CD14-positive monocyte (primary cell): Measurements from ENCODE around the gene FAM240A. TPM values are rescaled to one million over a fixed set of nuclear protein-coding genes. Genes with fewer than 3 reads are reported as not detected.

Source experiments
- DNase-seq, 3 donors: peaks; one replicate each; pipeline ENCODE4 v3.0.0-alpha.2; 2011 to 2022
- H2AFZ ChIP-seq: 2 replicates; pipeline ENCODE4 v1.6.0; 2012; ENCODE audit warnings: mild to moderate bottlenecking, low read depth, low read length, inconsistent platforms; ENCODE audit not compliant: insufficient read depth, poor library complexity, severe bottlenecking
- H3K27ac ChIP-seq, 2 donors: 1 replicate in 1 of 2; 2 replicates in 1 of 2; pipeline ENCODE4 v1.5.1; 2012 to 2013; ENCODE audit warnings: low read length in 2 of 2, control low read depth in 1 of 2, inconsistent platforms in 1 of 2, low read depth in 1 of 2, mild to moderate bottlenecking in 1 of 2
- H3K27me3 ChIP-seq, 2 donors: one replicate each; pipeline versions ENCODE4 v1.6.0 to v1.6.1; 2011 to 2013; ENCODE audit warnings: low read length in 2 of 2; ENCODE audit not compliant: control insufficient read depth in 2 of 2, insufficient read depth in 2 of 2
- H3K36me3 ChIP-seq, 2 donors: replicated peaks in 1 of 2; 1 replicate in 1 of 2; 2 replicates in 1 of 2; pipeline versions ENCODE4 v1.5.1 to v1.6.1; 2012 to 2013; ENCODE audit warnings: low read length in 2 of 2, control low read depth in 1 of 2, inconsistent platforms in 1 of 2, mild to moderate bottlenecking in 1 of 2; ENCODE audit not compliant: insufficient read depth in 2 of 2, control insufficient read depth in 1 of 2
- H3K4me1 ChIP-seq, 2 donors: 1 replicate in 1 of 2; 2 replicates in 1 of 2; pipeline versions ENCODE4 v1.5.1 to v1.6.1; 2012 to 2013; ENCODE audit warnings: low read length in 2 of 2, control low read depth in 1 of 2, inconsistent platforms in 1 of 2, mild to moderate bottlenecking in 1 of 2, moderate library complexity in 1 of 2; ENCODE audit not compliant: insufficient read depth in 2 of 2, control insufficient read depth in 1 of 2
- H3K4me2 ChIP-seq: replicated peaks from 2 replicates; pipeline ENCODE3; 2012; ENCODE audit warnings: low read length, moderate library complexity, mild to moderate bottlenecking; ENCODE audit not compliant: poor library complexity, severe bottlenecking; ENCODE audit errors: extremely low read depth
- H3K4me3 ChIP-seq, 3 experiments: fragments of 200-600 bp in 1 of 3; sonication (generic) in 1 of 3; replicated peaks in 1 of 3; 1 replicate in 2 of 3; 2 replicates in 1 of 3; pipeline ENCODE4 v1.5.1; 2011 to 2013; ENCODE audit warnings: low read length in 3 of 3, mild to moderate bottlenecking in 3 of 3, control low read depth in 2 of 3, low read depth in 2 of 3, inconsistent platforms in 1 of 3, moderate library complexity in 1 of 3
- H3K79me2 ChIP-seq: 2 replicates; pipeline ENCODE4 v1.6.0; 2012; ENCODE audit warnings: mild to moderate bottlenecking, control low read depth, inconsistent platforms, low read length, moderate library complexity; ENCODE audit not compliant: insufficient read depth
- H3K9ac ChIP-seq: 2 replicates; pipeline ENCODE4 v1.6.0; 2017; ENCODE audit warnings: low read length, mild to moderate bottlenecking; ENCODE audit not compliant: insufficient read depth, poor library complexity, severe bottlenecking
- H3K9me3 ChIP-seq, 2 donors: replicated peaks in 1 of 2; 1 replicate in 1 of 2; 2 replicates in 1 of 2; pipeline versions ENCODE4 v1.5.1 to v1.6.1; 2012 to 2013; ENCODE audit warnings: low read length in 2 of 2, control low read depth in 1 of 2; ENCODE audit not compliant: control insufficient read depth in 1 of 2, insufficient read depth in 1 of 2
- H4K20me1 ChIP-seq: 2 replicates; pipeline ENCODE4 v1.6.0; 2012; ENCODE audit warnings: mild to moderate bottlenecking, low read length, control low read depth, moderate library complexity; ENCODE audit not compliant: insufficient read depth
- H3K27ac Mint-ChIP-seq, 7 donors: one replicate each; pipeline ENCODE4 v1.8.0; 2020; ENCODE audit warnings: mild to moderate bottlenecking in 7 of 7, mixed read lengths in 7 of 7, moderate library complexity in 6 of 7, inconsistent platforms in 2 of 7
- H3K27me3 Mint-ChIP-seq, 3 donors: one replicate each; pipeline ENCODE4 v1.8.0; 2021 to 2022; ENCODE audit warnings: low read depth in 3 of 3, mild to moderate bottlenecking in 3 of 3, mixed read lengths in 3 of 3, moderate library complexity in 3 of 3, inconsistent platforms in 1 of 3
- H3K36me3 Mint-ChIP-seq, 2 donors: one replicate each; pipeline ENCODE4 v1.8.0; 2020; ENCODE audit warnings: mixed read lengths in 2 of 2, inconsistent platforms in 1 of 2, mild to moderate bottlenecking in 1 of 2
- H3K4me1 Mint-ChIP-seq: one replicate; pipeline ENCODE4 v1.8.0; 2020; ENCODE audit warnings: mild to moderate bottlenecking, mixed read lengths
- H3K4me3 Mint-ChIP-seq, 2 donors: one replicate each; pipeline ENCODE4 v1.8.0; 2020; ENCODE audit warnings: mild to moderate bottlenecking in 2 of 2, mixed read lengths in 2 of 2, moderate library complexity in 1 of 2
- H3K9me3 Mint-ChIP-seq, 7 donors: one replicate each; pipeline ENCODE4 v1.8.0; 2020 to 2022; ENCODE audit warnings: mixed read lengths in 7 of 7, mild to moderate bottlenecking in 6 of 7, moderate library complexity in 6 of 7, inconsistent platforms in 2 of 7
- CTCF ChIP-seq: fragments of 200-600 bp; IDR thresholded peaks from one replicate; pipeline ENCODE4 v1.8.0; 2022; ENCODE audit warnings: antibody characterized with exemption, mild to moderate bottlenecking
- WGBS: methylation state at CpG from one replicate; pipeline ENCODE4 v1.1.5; 2013; ENCODE audit warnings: missing lambda C conversion rate; ENCODE audit not compliant: insufficient coverage; 5-methylcytosine and 5-hydroxymethylcytosine counted together
- intact Hi-C, 2 donors: fragments of 100-400 bp; cut with micrococcal nuclease; formaldehyde crosslinking; loops; one replicate each; pipeline versions ENCODE4 v1.15.0 to v1.15.1; 2023
- polyA minus RNA-seq: library from RNA; depleted of rRNA, polyadenylated mRNA; stranded (reverse); fragments of >200 nt; gene quantifications from 2 replicates; pipeline ENCODE4 v1.2.3, GENCODE V29; 2012
- polyA plus RNA-seq, 3 donors: library from polyadenylated mRNA; depleted of rRNA in 1 of 3; unstranded in 2 of 3; stranded (reverse) in 1 of 3; fragments of 300-500 nt in 2 of 3; fragments of >200 nt in 1 of 3; fragmentation: Illumina TruSeq in 2 of 3; gene quantifications; 1 replicate in 2 of 3; 2 replicates in 1 of 3; pipeline ENCODE4 v1.2.3, GENCODE V29; 2012 to 2021
- total RNA-seq, 12 experiments: library from RNA in 1 of 12; stranded (reverse) in 1 of 12; fragments of 120-200 nt in 1 of 12; gene quantifications; one replicate each; pipeline ENCODE4 v1.2.4 and lab custom pipeline; 2013 to 2026; ENCODE audit warnings: mixed read lengths in 6 of 12, inconsistent platforms in 1 of 12

The FAM240A gene
- total RNA-seq (2013): not detected
- polyA plus RNA-seq (not detected), polyA minus RNA-seq (not detected in 2 replicates), total RNA-seq (lab: John Stamatoyannopoulos, UW) (0 to 0.60 (median 0) reads per million in 11 experiments)

- peaks cover 2 to 8% (median 3%) of the 10 kb centered on the region in 3 donors for H3K27me3 Mint-ChIP-seq
- H3K9me3 Mint-ChIP-seq: no peaks in the 10 kb centered on the region
- H3K4me3 Mint-ChIP-seq: no peak within 1 kb of the TSS
- no peaks in the 10 kb centered on the region for H4K20me1 ChIP-seq
- H3K27ac ChIP-seq: no peak within 1 kb of the TSS
- no peak for DNase-seq
- no peak within 1 kb of the TSS for H3K4me2 ChIP-seq
- no peaks in the 10 kb centered on the region for H3K4me1 ChIP-seq
- no peaks in the 10 kb centered on the region for H3K36me3 Mint-ChIP-seq
- no peak for TF ChIP-seq CTCF
- H3K27ac Mint-ChIP-seq: no peak within 1 kb of the TSS
- peaks cover 0 to 3% of the 10 kb centered on the region in 2 donors for H3K27me3 ChIP-seq
- 100% methylated on average over 3 of the region's 9 CpGs for WGBS
- no peaks in the 10 kb centered on the region for H3K36me3 ChIP-seq
- no peak within 1 kb of the TSS for H2AFZ ChIP-seq
- H3K4me3 ChIP-seq: no peak within 1 kb of the TSS
- no peak within 1 kb of the TSS for H3K9ac ChIP-seq
- H3K4me1 Mint-ChIP-seq: peaks cover 8% of the 10 kb centered on the region
- H3K79me2 ChIP-seq: no peaks in the 10 kb centered on the region
- no peaks in the 10 kb centered on the region for H3K9me3 ChIP-seq
- intact Hi-C loops: no loop called here
These were observed at the start of gene FAM240A for GRCh38 chr3:46612324-46612723. FAM240A (plus strand) TSS chr3:46612525; CDS start chr3:46612684, 159 bp downstream.

GRCh38 chr3:46564190-46565021, 47.9 kb upstream of the FAM240A start:
- peaks cover 25 to 34% of the 10 kb centered on the region in 2 donors for H3K27me3 ChIP-seq
- WGBS: 100% methylated on average over 1 of the region's 5 CpGs
- H2AFZ ChIP-seq: no peak overlapping the region
- no peak overlapping the region for H3K4me2 ChIP-seq
- intact Hi-C loops: no loop called here
- no peaks in the 10 kb centered on the region for H3K36me3 Mint-ChIP-seq
- no peak for TF ChIP-seq CTCF
- peaks cover 39 to 55% (median 47%) of the 10 kb centered on the region in 3 donors for H3K27me3 Mint-ChIP-seq
- H3K9me3 ChIP-seq: no peaks in the 10 kb centered on the region
- peaks cover 0 to 6% (median 4%) of the 10 kb centered on the region in 7 donors for H3K9me3 Mint-ChIP-seq
- H3K4me3 ChIP-seq: no peak overlapping the region
- H4K20me1 ChIP-seq: no peaks in the 10 kb centered on the region
- H3K27ac ChIP-seq: no peak overlapping the region
- H3K4me1 ChIP-seq: peaks cover 8 to 12% of the 10 kb centered on the region in 2 donors
- H3K79me2 ChIP-seq: no peaks in the 10 kb centered on the region
- H3K4me1 Mint-ChIP-seq: peaks cover 12% of the 10 kb centered on the region
- no peak for DNase-seq
- H3K4me3 Mint-ChIP-seq: peak overlapping the region in 1 of 2 donors; percentile 85
- no peak overlapping the region for H3K9ac ChIP-seq
- H3K27ac Mint-ChIP-seq: no peak overlapping the region
- no peaks in the 10 kb centered on the region for H3K36me3 ChIP-seq
